ENCODE data around the gene RBM17.

Gene RBM17

DNA sequence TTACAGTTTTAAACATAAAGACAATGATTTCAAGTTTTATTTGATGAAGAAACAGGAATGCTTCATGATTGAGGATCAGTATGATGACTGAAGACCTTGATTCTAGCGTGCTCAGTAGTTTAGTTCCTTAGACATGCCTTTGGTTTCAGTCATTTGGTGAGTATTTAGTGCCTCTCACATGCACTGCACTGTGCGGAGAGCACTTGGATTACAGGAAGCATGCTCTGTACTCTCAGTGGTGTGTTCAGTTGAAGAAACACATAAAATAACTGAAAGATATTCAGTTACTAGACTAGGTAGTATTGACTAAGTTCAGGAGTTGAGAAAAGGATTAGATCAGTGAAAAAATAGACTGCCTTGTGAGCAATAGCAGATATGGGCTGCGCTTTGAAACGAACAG is 25.5 kb downstream of the RBM17 start:
- TF ChIP-seq, protein P1, sequence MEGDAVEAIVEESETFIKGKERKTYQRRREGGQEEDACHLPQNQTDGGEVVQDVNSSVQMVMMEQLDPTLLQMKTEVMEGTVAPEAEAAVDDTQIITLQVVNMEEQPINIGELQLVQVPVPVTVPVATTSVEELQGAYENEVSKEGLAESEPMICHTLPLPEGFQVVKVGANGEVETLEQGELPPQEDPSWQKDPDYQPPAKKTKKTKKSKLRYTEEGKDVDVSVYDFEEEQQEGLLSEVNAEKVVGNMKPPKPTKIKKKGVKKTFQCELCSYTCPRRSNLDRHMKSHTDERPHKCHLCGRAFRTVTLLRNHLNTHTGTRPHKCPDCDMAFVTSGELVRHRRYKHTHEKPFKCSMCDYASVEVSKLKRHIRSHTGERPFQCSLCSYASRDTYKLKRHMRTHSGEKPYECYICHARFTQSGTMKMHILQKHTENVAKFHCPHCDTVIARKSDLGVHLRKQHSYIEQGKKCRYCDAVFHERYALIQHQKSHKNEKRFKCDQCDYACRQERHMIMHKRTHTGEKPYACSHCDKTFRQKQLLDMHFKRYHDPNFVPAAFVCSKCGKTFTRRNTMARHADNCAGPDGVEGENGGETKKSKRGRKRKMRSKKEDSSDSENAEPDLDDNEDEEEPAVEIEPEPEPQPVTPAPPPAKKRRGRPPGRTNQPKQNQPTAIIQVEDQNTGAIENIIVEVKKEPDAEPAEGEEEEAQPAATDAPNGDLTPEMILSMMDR (IDR thresholded peaks at IDR 0.05; ENCODE audit: low read depth, low read length, missing control alignments): no peak
- no peak for DNase-seq (ENCODE audit: low read depth)
- no peak overlapping the region for H3K4me3 ChIP-seq (ENCODE audit: low read depth, low read length)

GRCh38 chr10:6114805-6115341 is 26.0 kb downstream of the RBM17 start:
- TF ChIP-seq, protein P1 (IDR thresholded peaks at IDR 0.05; ENCODE audit: low read depth, low read length, missing control alignments): peak; percentile 6
- DNase-seq (ENCODE audit: low read depth): no peak
- H3K4me3 ChIP-seq (ENCODE audit: low read depth, low read length): no peak overlapping the region

DNA sequence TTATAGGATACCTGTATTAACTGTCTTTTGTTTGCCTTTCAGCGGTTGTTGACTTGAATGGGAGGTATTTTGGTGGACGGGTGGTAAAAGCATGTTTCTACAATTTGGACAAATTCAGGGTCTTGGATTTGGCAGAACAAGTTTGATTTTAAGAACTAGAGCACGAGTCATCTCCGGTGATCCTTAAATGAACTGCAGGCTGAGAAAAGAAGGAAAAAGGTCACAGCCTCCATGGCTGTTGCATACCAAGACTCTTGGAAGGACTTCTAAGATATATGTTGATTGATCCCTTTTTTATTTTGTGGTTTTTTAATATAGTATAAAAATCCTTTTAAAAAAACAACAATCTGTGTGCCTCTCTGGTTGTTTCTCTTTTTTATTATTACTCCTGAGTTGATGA is 26.6 kb downstream of the RBM17 start:
- H3K4me3 ChIP-seq (ENCODE audit: low read depth, low read length): no peak overlapping the region

GRCh38 chr10:6115824-6116350 is 27.1 kb downstream of the RBM17 start:
- no peak overlapping the region for H3K4me3 ChIP-seq (ENCODE audit: low read depth, low read length)
- DNase-seq (ENCODE audit: low read depth): no peak
- TF ChIP-seq, protein P1 (IDR thresholded peaks at IDR 0.05; ENCODE audit: low read depth, low read length, missing control alignments): no peak

More for the DNA sequence above, 26.6 kb downstream of the RBM17 start:
- no peak for DNase-seq (ENCODE audit: low read depth)
- TF ChIP-seq, protein P1 (IDR thresholded peaks at IDR 0.05; ENCODE audit: low read depth, low read length, missing control alignments): no peak

GRCh38 chr10:6116806-6117205 is 28.0 kb downstream of the RBM17 start:
- TF ChIP-seq, protein P1 (IDR thresholded peaks at IDR 0.05; ENCODE audit: low read depth, low read length, missing control alignments): no peak
- H3K4me3 ChIP-seq (ENCODE audit: low read depth, low read length): no peak overlapping the region
- no peak for DNase-seq (ENCODE audit: low read depth)

GRCh38 chr10:6117711-6118110 is 28.9 kb downstream of the RBM17 start:
- H3K4me3 ChIP-seq (ENCODE audit: low read depth, low read length): no peak overlapping the region
- TF ChIP-seq, protein P1 (IDR thresholded peaks at IDR 0.05; ENCODE audit: low read depth, low read length, missing control alignments): no peak
- DNase-seq (ENCODE audit: low read depth): no peak

DNA sequence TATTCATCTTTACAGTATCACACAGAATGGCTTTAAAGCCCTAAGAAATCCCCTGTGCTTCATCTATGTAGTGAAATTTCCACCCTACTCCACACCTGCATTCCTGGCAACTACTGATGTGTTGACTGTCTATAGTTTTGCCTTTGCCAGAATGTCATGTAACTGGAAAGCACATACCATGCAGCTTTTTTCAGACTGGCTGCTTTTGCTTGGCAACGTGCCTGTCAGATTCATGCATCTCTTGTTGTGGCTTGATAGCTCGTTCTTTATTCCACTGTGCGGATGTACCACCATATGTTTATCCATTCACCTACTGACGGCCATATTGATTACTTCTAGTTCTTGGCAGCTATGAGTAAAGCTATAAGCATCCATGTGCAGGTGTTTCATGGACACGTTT is 30.6 kb downstream of the RBM17 start:
- no peak for DNase-seq (ENCODE audit: low read depth)

More for the DNA sequence above, 30.6 kb downstream of the RBM17 start:
- no peak overlapping the region for H3K4me3 ChIP-seq (ENCODE audit: low read depth, low read length)
- TF ChIP-seq, protein P1 (IDR thresholded peaks at IDR 0.05; ENCODE audit: low read depth, low read length, missing control alignments): no peak

Measured in GM12864 (cell line).